Stimulated activated CD8-positive, alpha-beta memory T cell treated with anti-CD3 and anti-CD28 coated beads, Interleukin-12 subunit alpha, Interleukin-12 subunit beta, amount 100 ng/mL, for 1 hour (primary cell): ENCODE results near the gene CDY2B.
"Not testable (repeated sequence)": the region's sequence is repeated elsewhere in the genome, so short reads cannot be mapped to it uniquely, and the experiment has no call there.

Experiments
- DNase-seq: peaks from one replicate; pipeline ENCODE4 v3.0.0-alpha.2; 2020; ENCODE audit warnings: low read depth

Gene CDY2B

GRCh38 chrY:17880120-17880519, at the start of gene CDY2B:
TSS of gene CDY2B (minus strand) at chrY:17880220. CDS start at chrY:17879892, 328 bp downstream.
- not testable (repeated sequence) for DNase-seq

DNA sequence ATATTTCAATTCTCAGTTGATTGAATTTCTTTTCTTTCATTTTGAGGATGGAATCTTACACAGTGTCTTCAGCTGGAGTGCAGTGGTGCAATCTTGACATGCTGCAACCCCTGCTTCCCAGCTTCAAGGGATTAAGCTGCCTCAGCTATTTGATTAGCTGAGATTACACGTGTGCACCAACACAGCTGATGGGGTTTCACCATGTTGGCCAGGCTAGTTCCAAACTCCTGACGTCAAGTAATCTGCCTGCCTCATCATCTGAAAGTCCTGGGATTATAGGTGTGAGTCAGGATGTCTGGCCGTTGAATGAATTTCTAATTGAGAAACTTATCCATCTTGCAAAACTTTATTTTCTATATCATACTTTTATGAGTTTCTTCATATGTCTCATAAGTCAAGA, 28.0 kb upstream of the CDY2B start:
- DNase-seq, result not testable (repeated sequence)

GRCh38 chrY:17907351-17907750, 27.3 kb upstream of the CDY2B start:
- not testable (repeated sequence) for DNase-seq

- DNase-seq, result not testable (repeated sequence)
Measured at GRCh38 chrY:17881697-17882096, 1.7 kb upstream of the CDY2B start.

DNA sequence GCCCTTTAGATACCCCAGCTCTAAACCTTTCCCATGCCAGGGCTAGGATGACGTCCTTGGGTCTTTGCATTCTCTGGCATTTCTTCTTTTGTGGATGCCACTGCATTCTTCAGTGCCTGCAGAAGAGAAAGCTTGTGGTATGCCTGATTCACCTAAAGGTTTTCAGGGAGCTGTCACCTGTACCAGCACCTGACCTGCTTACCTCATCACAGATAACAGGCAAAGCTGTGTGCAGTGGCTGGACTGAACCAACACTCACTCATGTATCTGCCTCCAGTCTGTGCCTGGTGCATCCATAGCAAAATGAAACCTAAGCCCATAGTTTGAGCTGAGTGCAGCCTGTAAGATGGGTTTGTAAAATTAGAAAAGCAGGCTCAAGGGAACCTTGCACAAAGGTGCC, 3.3 kb downstream of the CDY2B start:
- DNase-seq, result not testable (repeated sequence)

DNA sequence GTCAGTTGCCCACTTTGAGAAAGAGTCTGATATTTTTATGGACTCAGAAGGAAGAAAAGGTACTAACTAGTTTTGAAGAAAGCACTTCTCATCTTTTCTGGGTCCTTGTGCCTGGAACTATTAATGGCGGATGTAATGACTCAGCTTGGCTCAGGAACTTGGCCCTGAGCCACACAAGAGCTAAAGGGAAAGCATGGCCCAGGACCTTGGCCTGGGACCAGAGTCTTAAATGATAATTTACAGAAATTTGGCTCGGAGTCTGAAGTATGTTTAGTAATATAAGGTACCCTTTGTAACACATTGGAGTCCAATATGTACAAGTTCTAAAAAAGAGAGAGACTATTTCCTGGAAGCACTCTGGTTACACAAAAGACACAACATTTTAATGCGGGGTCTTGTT, 4.6 kb downstream of the CDY2B start:
- DNase-seq, result not testable (repeated sequence)

DNA sequence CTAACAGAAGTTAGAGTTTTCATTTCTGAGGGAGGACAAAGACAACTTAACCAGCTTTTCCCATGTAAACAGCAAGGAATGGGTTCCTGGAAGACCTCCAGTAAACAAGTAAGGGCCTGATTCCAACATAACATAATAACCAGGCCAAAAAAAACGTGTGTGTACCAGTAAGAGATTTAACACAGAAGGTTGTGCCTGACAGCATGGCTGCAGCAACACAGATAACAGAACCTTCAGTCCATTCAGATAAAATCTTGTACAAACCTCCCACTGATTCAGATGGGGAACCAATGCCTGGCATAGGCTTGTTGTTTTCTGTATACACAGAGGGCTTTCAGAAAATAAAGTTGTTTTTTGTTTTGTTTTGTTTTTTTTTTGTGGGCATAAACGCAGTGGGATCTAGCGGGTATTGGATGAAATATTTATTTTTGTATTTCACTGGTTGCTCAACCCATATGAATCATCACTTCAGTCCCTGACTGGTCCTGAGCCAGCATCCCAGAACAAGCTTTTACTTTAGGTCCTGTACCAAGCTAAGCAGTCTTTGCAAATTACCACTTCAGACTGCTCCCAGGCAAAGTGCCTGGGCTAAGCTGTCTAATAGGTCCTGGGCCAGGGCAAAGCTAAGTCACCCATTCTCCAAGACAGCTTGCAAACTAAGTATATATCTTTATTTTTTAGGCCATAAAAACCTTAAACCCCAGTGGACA, 8.7 kb downstream of the CDY2B start:
- not testable (repeated sequence) for DNase-seq

- DNase-seq, result not testable (repeated sequence)
Measured at GRCh38 chrY:17870737-17871136, 9.3 kb downstream of the CDY2B start.

DNA sequence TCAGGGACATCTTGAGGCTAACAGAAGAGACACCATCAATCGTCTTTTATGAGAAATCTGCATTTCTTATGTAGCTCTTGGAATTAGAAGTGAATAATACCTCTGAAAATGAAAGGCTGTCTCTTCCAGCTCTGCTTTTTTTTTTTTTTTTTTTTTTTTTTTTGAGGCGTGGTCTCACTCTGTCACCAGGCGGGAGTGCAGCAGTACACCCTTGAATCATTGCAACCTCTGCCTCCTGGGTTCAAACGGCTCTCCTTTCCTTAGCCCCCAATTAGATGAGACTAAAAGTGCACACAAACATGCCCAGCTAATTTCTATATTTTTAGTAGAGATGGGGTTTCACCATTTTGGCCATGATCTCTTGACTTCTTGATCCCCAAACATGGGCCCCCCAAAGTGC, 12.2 kb downstream of the CDY2B start:
- not testable (repeated sequence) for DNase-seq

DNA sequence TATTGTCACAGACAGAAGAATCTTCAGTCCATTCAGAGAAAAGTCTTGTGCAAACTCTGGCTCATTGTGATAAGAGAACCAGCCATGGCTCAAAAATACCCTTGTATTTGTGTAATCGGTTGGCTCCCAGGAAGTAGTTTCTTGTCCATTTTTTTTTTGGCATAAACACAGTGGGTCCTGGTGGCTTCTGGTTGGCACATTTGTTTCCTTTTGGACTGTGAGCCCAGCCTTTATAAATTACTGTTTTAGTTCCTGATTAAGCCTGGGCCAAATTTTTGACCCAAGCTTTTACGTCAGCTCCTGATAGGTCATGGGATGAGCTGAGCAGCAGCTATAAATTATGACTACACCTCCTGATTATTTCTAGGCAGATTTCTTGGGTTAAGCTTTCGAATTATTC, 19.4 kb downstream of the CDY2B start:
- not testable (repeated sequence) for DNase-seq

DNA sequence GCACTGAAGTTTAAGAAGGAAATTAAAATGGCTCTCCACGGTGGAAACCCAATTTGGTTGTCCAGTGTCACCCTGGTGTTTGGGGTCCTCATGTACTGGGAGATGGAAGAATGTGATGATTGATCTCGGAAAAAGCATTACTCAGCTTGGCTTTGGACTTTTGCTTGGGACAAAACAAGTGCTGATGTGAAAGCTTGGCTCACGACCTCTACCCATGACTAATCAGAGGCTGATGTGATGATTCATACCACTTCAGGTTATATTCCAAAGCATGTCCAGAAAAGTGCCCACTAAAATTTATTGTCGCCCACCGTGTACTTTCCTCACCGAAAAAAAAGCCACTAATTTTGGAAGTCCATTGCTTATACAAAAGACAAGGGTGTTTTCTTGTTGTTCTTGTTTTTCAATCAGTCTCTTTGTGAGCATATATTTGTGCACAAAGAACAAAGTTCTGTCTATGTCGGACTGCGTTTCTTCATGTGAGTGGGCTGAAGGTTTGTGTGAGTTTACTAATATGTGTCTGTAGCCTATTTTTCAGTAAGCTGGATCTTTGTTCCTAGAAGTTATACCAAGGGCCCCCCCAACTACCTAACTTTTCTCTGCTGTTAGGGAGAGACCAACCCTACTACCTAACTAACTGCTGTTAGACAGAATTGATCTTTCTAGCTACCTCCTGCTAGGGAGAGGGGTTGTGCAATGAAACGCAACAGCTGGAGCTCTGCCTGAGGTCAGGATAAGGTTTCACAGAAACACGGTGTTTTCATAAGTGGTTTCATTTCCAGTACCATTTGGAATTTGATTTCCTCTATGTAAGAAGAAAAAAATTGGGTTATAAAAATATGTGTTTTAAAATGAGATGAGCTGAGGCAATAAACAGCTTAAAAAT, 22.8 kb downstream of the CDY2B start:
- not testable (repeated sequence) for DNase-seq

- DNase-seq, result not testable (repeated sequence)
Measured at GRCh38 chrY:17856508-17856907, 23.5 kb downstream of the CDY2B start.

DNA sequence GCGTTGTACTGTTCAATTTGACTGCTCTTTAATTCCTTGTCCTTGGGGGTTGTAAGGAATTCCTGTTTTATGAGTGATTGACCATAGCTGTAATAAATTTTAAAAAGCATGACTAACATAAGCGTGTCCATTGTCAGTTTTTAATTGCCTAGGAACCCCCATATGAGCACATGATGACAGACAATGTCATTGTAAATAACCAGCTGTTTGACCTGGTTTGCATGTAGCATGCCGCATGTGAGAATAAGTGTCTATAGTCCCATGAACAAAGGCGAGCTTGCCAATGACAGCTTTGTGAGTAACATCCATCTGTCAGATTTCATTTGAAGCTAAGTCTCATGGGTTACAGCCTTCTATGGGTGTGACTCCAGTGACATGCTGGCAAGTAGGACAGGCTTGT, 30.9 kb downstream of the CDY2B start:
- DNase-seq, result not testable (repeated sequence)

GRCh38 chrY:17832149-17832548, 47.9 kb downstream of the CDY2B start:
- DNase-seq, result not testable (repeated sequence)
